RWPE1 (cell line): ENCODE results near the gene XPOT.

ENCODE experiments used
- CTCF ChIA-PET: fragments of 350-600 bp; sonication (Branson Sonifier 250); formaldehyde crosslinking; extraction: SDS; loops from one replicate; lab custom pipeline; 2021; lab: Yijun Ruan, JAX
- POLR2A ChIA-PET: fragments of 400-600 bp; formaldehyde crosslinking; extraction: SDS; loops from one replicate; lab custom pipeline; 2020; ENCODE audit warnings: antibody characterized with exemption; ENCODE audit not compliant: low non-redundant PET; lab: Yijun Ruan, JAX
- DNase-seq: peaks from one replicate; pipeline ENCODE4 v3.0.0; 2012; ENCODE audit warnings: low spot score
- H3K27ac ChIP-seq: fragments of 450-650 bp; 2 replicates; pipeline ENCODE4 v1.5.1; 2017
- CTCF ChIP-seq: fragments of 450-650 bp; conservative IDR thresholded peaks from 2 replicates; pipeline ENCODE4 v1.5.1; 2017; ENCODE audit warnings: low read depth, mild to moderate bottlenecking

XPOT gene

GRCh38 chr12:64440100-64440499 is 35.9 kb downstream of the XPOT start:
- no peak for DNase-seq
- TF ChIP-seq CTCF, result no peak
- no peak overlapping the region for H3K27ac ChIP-seq
- POLR2A ChIA-PET, result no interaction called here
- CTCF ChIA-PET, result no interaction called here

DNA sequence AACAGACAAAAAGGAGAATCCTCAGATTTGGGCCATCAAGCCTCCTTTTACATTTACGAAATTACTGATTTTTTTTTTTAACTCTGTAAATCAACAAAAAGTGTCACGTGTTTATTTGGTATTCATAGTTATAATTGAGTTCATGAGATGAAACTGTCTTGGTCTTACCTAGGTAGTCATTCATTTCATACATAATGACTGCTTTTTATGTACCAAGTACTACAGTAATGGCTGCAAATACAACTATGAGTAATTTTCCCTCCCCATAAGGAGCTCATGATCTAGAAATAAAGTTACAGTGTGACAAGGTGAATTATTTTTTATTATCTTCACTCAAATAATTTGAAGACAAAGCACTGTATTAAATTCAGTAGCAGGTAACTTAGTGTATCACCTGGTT is 41.3 kb downstream of the XPOT start:
- POLR2A ChIA-PET, result no interaction called here
- CTCF ChIA-PET, result no interaction called here
- no peak overlapping the region for H3K27ac ChIP-seq
- no peak for DNase-seq
- TF ChIP-seq CTCF, result no peak

DNA sequence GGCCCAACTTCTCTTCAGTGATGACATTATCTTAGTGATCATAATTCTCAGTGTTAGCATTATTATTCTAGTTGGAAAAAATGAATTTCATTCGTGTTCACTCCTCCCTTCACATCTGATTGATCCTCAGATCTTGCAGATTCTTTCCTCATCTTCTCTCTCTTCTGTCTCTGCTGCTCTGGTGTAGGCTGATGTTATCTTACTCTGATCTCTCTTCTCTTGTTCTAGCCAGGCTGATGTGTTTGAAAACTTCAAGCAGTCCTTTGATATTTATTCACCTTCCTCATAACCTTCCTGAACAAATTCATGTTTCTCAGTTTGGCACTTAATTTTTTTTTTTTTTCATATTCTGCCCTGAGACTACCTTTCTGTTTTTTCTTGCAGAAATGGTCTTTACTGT is 42.1 kb downstream of the XPOT start:
- DNase-seq, result no peak

DNA sequence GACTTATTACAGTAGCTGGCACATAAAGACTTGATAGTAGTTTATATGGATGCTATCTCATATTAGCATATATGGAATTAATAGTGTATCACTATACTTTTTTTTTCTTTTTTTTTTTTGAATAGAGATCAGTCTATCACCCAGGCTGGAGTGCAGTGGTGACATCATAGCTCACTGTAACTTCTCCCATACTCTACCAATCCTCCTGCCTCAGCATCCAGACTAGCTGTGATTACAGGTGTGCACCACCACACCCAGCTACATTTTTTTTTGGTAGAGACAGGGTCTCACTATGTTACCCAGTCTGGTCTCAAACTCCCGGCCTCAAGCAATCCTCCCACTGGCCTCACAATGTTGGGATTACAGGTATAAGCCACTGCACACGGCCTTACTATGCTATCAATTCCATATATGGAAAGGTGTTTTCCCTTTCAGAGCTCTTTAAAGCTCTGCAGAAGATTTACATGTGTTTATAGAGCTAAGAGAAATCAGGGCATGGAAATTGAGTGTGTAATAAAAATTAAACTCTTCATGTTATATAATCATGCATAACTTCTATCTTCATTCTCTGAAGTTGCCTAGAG is 46.0 kb downstream of the XPOT start:
- POLR2A ChIA-PET, result no interaction called here
- H3K27ac ChIP-seq, result no peak overlapping the region
- CTCF ChIA-PET, result no interaction called here
- no peak for DNase-seq
- no peak for TF ChIP-seq CTCF

More for the DNA sequence above, 42.1 kb downstream of the XPOT start:
- POLR2A ChIA-PET, result no interaction called here
- H3K27ac ChIP-seq, result no peak overlapping the region
- TF ChIP-seq CTCF, result no peak
- CTCF ChIA-PET, result no interaction called here

- CTCF ChIA-PET, result no interaction called here
- no peak for TF ChIP-seq CTCF
- peak overlapping the region; percentile 97 for H3K27ac ChIP-seq
- DNase-seq, result peak; percentile 6
- POLR2A ChIA-PET, result no interaction called here
These were observed 46.7 kb downstream of the XPOT start for GRCh38 chr12:64450711-64451486.

GRCh38 chr12:64451687-64452558 is 47.7 kb downstream of the XPOT start, which contains the start of gene TBK1:
Gene TBK1 (plus strand): TSS chr12:64452120. CDS start chr12:64455871, 3,751 bp downstream.
- no peak for TF ChIP-seq CTCF
- peak within 1 kb of the TSS; percentile 97 for H3K27ac ChIP-seq
- ChIA-PET CTCF (no interaction called here), POLR2A (no interaction called here)
- DNase-seq, result peak; percentile 79
